HG03097 (cell line): ENCODE data around the gene CNPY4.

Source experiments
- ATAC-seq: cut with Tn5 transposase; IDR thresholded peaks from one replicate; pipeline ENCODE4 v1.9.1; 2021; ENCODE audit not compliant: unreplicated experiment, low FRiP score

The CNPY4 gene

GRCh38 chr7:100090527-100091410 is 28.7 kb upstream of the CNPY4 start:
- no peak for ATAC-seq

DNA sequence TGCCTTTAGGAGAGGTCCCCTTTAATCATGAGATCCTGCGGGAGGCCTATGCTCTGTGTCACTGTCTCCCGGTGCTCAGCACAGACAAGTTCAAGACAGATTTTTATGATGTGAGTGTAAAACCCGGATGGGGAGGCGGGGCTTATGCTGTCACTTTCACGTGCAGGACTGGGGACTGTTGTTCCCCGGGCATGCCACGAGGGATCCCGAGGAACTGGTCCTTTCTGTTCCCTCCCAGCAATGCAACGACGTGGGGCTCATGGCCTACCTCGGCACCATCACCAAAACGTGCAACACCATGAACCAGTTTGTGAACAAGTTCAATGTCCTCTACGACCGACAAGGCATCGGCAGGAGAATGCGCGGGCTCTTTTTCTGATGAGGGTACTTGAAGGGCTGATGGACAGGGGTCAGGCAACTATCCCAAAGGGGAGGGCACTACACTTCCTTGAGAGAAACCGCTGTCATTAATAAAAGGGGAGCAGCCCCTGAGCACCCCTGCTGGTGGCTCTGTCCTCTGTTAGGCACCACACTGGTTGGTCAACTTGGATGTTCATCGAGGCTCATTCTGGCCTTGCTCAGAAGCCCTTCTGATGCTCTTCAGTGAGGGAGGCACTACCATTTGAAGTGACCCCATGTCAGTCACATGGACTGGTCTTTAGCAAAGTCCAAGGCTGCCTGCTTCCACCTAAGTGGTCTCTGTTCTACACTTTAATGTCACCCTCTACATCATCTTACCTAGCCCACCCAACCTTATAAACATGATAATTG is 27.8 kb upstream of the CNPY4 start:
- no peak for ATAC-seq

DNA sequence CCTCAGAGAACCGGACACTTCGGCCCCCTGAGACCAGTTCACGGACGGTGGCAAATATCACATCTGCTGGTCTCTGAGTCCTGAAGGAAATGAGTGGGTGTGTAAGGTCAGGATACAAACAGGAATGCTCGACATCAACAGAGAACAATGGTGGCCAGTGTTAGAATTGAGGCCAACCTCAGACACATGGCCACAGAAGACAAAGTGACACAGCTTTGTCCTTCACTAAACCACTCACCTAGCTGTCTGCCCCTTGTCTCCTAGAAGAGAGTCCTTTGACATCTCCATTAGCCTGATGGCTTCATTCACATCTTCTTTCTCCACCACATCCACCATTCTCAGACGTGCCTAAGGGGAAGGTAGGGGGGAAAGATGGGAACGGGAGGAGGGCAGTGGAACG is 26.4 kb upstream of the CNPY4 start:
- ATAC-seq = no peak

GRCh38 chr7:100093498-100093897 is 25.9 kb upstream of the CNPY4 start:
- no peak for ATAC-seq

DNA sequence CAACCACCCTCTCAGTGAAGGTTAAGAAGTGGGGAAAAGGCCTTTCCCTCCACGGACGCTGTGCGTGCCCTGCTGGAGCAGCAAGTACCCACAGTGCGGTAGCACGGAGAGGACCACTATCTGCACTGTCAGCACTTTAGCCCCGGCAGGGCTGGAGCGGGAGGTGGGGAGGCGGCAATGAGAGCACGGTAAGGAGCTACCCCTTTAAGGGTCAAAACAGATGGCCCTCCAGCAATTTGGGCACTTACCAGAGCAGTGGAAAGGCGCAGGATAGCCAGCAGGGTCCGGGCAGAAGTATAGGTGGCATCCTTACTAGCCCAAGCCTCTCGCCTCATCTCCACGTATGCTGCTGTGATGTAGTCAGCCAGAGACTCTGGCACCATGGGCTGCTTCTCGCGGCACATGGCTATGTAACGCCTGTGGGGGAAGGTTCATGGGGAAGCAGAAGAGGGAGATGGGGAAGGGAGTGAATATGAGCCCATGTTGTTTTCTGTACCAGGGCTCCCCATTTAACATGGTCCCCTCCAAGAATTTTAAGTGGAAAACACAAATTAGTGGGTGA is 25.4 kb upstream of the CNPY4 start:
- no peak for ATAC-seq

- ATAC-seq = no peak
Measured at GRCh38 chr7:100095289-100095688, 24.1 kb upstream of the CNPY4 start.

DNA sequence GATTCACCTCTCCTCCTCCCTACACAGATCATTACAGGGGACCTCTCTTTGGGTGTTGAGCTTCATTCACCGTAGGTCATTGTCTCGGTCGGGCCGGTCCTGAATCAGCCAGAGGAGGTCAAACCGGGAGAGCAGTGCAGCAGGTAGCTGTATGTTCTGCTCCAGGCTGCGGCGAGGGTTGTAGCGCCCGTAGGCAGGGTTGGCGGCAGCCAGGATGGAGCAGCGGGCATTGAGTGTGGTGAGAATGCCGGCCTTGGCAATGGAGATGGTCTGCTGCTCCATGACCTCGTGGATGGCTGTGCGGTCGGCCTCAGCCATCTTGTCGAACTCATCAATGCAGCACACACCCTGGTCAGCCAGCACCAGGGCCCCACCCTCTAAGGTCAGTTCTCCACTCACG is 23.7 kb upstream of the CNPY4 start:
- no peak for ATAC-seq

DNA sequence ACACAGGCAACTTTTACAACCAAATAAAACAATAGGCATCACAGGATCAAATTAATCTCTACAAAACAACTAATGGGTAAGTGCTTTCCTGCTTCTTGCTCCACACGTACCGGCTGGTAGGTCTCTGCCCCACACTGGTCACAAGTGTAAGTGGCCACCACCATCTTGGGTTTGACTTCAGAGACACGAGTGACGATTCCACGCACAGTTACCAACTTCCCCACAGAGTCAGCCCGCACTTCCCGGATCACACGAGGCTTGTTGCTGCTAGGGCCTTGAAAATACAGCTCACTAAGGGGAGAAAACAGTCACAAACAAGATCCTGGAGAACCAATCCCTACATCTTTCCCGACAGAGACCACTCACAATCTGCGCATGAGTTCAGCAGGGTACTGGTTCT is 20.5 kb upstream of the CNPY4 start:
- ATAC-seq = no peak

- no peak for ATAC-seq
Measured at GRCh38 chr7:100099452-100099851, 20.0 kb upstream of the CNPY4 start.

DNA sequence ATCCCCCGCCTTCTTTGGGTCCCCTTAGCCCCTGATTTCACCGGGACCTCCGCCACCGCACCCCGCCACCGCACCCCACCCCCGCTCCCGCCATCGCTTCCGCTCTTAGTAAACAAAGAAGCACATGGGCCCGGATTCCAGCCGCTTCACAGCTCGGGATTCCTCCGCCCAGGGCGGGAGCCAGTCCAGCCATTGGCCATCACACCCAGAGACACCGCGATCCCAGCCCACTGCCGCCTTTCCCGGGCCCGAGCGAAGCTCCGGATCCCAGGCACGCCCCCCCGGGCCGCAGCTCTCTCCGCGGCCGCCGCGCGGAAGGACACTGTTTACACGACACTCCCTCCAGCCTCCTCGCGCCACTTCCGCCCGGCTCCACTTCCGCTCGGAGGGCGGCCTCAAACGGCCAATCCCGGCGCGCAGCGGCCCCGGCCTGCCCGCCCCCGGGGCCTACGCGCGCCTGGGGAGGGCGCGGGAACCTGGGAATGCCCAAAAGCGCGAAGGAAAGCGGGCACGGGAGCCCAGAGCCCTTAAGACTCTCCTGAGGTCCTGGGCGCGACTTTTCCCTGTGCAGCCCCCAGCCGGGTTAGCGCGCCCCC is 18.9 kb upstream of the CNPY4 start:
- peak; percentile 55 for ATAC-seq

- ATAC-seq = peak; percentile 65
Measured at GRCh38 chr7:100101016-100101862, 18.2 kb upstream of the CNPY4 start, which contains the start of the genes AP4M1 and MCM7. TSS of gene AP4M1 (plus strand) at chr7:100101643. CDS start at chr7:100101715, 72 bp downstream. TSS of gene MCM7 (minus strand) at chr7:100101397. CDS start at chr7:100101294, 103 bp downstream.

DNA sequence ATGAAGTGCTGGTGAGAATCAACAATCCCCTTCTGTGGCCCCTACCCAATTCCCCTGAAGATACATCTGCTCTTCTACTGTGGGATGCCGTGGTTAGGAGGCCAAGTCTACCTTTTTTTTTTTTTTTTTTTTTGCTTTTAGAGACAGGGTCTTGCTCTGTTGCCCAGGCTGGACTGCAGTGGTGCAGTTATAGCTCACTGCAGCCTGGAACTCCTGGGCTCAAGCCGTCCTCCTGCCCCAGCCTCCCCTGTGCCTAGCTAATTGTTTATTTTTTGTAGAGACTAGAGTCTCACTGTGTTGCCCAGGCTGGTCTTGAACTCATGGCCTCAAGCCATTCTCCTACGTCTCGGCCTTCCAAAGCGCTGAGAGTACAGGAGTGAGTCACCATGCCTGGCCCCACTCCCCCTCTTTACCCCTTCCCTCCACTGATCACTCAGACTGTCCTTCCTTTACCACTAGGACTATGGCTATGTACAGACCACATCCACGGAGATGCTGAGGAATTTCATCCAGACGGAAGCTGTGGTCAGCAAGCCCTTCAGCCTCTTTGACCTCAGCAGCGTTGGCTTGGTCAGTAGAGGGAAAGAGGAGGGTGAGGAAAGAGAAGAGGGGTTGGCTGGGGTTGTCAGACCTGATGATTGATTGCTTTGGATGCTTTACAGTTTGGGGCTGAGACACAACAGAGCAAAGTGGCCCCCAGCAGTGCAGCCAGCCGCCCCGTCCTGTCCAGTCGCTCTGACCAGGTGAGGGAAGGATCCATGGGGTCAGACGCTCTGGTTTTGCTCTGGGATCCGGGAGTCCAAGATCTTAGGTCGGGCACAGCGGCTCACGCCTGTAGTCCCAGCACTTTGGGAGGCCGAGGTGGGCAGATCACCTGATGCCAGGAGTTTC is 16.2 kb upstream of the CNPY4 start:
- ATAC-seq = no peak

GRCh38 chr7:100105534-100105933 is 13.9 kb upstream of the CNPY4 start:
- ATAC-seq = no peak

DNA sequence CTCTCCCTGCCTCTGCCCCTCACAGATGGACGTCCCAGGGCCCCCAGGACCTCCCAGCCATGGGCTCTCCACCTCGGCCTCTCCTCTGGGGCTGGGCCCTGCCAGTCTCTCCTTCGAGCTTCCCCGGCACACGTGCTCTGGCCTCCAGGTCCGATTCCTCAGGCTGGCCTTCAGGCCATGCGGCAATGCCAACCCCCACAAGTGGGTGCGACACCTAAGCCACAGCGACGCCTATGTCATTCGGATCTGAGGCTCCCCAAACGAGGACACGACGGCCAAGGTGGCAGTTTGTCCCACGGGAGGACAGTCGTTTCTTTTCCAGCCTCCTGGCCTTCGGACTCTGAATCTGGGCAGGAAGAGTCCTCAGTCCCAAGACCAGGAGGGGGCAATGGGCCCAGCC is 12.8 kb upstream of the CNPY4 start:
- no peak for ATAC-seq

GRCh38 chr7:100107125-100107737 is 12.2 kb upstream of the CNPY4 start:
- ATAC-seq = no peak

- ATAC-seq = no peak
Measured at GRCh38 chr7:100107890-100108289, 11.5 kb upstream of the CNPY4 start.

- no peak for ATAC-seq
Measured at GRCh38 chr7:100109521-100110163, 9.8 kb upstream of the CNPY4 start.

GRCh38 chr7:100111156-100111555 is 8.3 kb upstream of the CNPY4 start:
- no peak for ATAC-seq
